RWPE2 (cell line): ENCODE results near the gene PDE4D.

Experiments
- ATAC-seq: fragments of 200-7000 bp; cut with Tn5 transposase; 3 replicates; pipeline ENCODE4 v1.9.1; 2021; ENCODE audit warnings: low read depth
- DNase-seq: peaks from one replicate; pipeline ENCODE4 v3.0.0-alpha.2; 2020; ENCODE audit warnings: low spot score
- H3K27ac ChIP-seq: fragments of 450-650 bp; 2 replicates; pipeline ENCODE4 v1.5.1; 2017; ENCODE audit warnings: mild to moderate bottlenecking; ENCODE audit not compliant: poor library complexity, severe bottlenecking
- H3K27me3 ChIP-seq: fragments of 250-450 bp; sonication (Bioruptor Pico); 2 replicates; pipeline ENCODE4 v1.5.1; 2021; ENCODE audit warnings: mild to moderate bottlenecking, moderate library complexity; ENCODE audit not compliant: insufficient read depth, poor library complexity, severe bottlenecking
- H3K36me3 ChIP-seq: fragments of 250-450 bp; sonication (Bioruptor Pico); 2 replicates; pipeline ENCODE4 v1.5.1; 2020; ENCODE audit warnings: low read depth, mild to moderate bottlenecking, moderate library complexity
- H3K4me1 ChIP-seq: fragments of 250-450 bp; sonication (Bioruptor Pico); 2 replicates; pipeline ENCODE4 v1.5.1; 2021; ENCODE audit warnings: mild to moderate bottlenecking, moderate library complexity; ENCODE audit not compliant: insufficient read depth, poor library complexity, severe bottlenecking
- H3K4me3 ChIP-seq: fragments of 250-450 bp; sonication (Bioruptor Pico); 2 replicates; pipeline ENCODE4 v1.5.1; 2021; ENCODE audit warnings: mild to moderate bottlenecking, moderate library complexity; ENCODE audit not compliant: severe bottlenecking
- H3K9me3 ChIP-seq: fragments of 250-450 bp; sonication (Bioruptor Pico); 2 replicates; pipeline ENCODE4 v1.5.1; 2021; ENCODE audit warnings: mild to moderate bottlenecking, moderate library complexity; ENCODE audit not compliant: severe bottlenecking
- CTCF ChIP-seq: fragments of 450-650 bp; IDR thresholded peaks from one replicate; pipeline ENCODE4 v1.5.1; 2017; ENCODE audit warnings: mild to moderate bottlenecking, moderate library complexity; ENCODE audit not compliant: poor library complexity, severe bottlenecking

The PDE4D gene

GRCh38 chr5:59238126-59238902 lies 655.2 kb downstream of the PDE4D start:
- TF ChIP-seq CTCF = no peak
- no peak for ATAC-seq
- Histone ChIP-seq H3K4me3 (no peak overlapping the region), H3K27me3 (no peaks in the 10 kb centered on the region), H3K27ac (no peak overlapping the region), H3K36me3 (no peaks in the 10 kb centered on the region), H3K4me1 (peaks cover 13% of the 10 kb centered on the region), H3K9me3 (no peaks in the 10 kb centered on the region)
- DNase-seq = no peak

- Histone ChIP-seq H3K4me1 (peaks cover 13% of the 10 kb centered on the region), H3K4me3 (no peak overlapping the region), H3K9me3 (no peaks in the 10 kb centered on the region), H3K27me3 (no peaks in the 10 kb centered on the region), H3K27ac (no peak overlapping the region), H3K36me3 (no peaks in the 10 kb centered on the region)
- ATAC-seq (peak; percentile 70), DNase-seq (no peak)
- TF ChIP-seq CTCF = no peak
These were observed 656.5 kb downstream of the PDE4D start for GRCh38 chr5:59236986-59237385.

- no peaks in the 10 kb centered on the region for H3K27me3 ChIP-seq
- no peak for TF ChIP-seq CTCF
These were observed 657.1 kb downstream of the PDE4D start for GRCh38 chr5:59236448-59236847.

GRCh38 chr5:59234236-59234635 lies 659.3 kb downstream of the PDE4D start:
- H3K4me1 ChIP-seq = peaks cover 13% of the 10 kb centered on the region
- no peak for TF ChIP-seq CTCF
- H3K27ac ChIP-seq = no peak overlapping the region
- no peaks in the 10 kb centered on the region for H3K27me3 ChIP-seq
- H3K4me3 ChIP-seq = no peak overlapping the region
- no peaks in the 10 kb centered on the region for H3K9me3 ChIP-seq
- DNase-seq = no peak
- H3K36me3 ChIP-seq = no peaks in the 10 kb centered on the region
- ATAC-seq = no peak

More at GRCh38 chr5:59236448-59236847, 657.1 kb downstream of the PDE4D start:
- Histone ChIP-seq H3K4me3 (no peak overlapping the region), H3K9me3 (no peaks in the 10 kb centered on the region), H3K4me1 (peaks cover 13% of the 10 kb centered on the region), H3K27ac (no peak overlapping the region), H3K36me3 (no peaks in the 10 kb centered on the region)
- DNase-seq (no peak), ATAC-seq (no peak)
